ENCODE results near the gene TEX55. TPM values are rescaled to one million over a fixed set of nuclear protein-coding genes. Genes with fewer than 3 reads are reported as not detected.

The TEX55 gene
- total RNA-seq, 4 donors from 2014 or later = not detected

GRCh38 chr3:119149484-119149883 lies 3.5 kb downstream of the TEX55 start:
- DNase-seq (ENCODE audit: low spot score in 2 of 2) = no peak
- no peaks in the 10 kb centered on the region for H3K36me3 ChIP-seq
- TF ChIP-seq POLR2A (IDR thresholded peaks at IDR 0.05) (no peak), CTCF (IDR thresholded peaks at IDR 0.05) (no peak), EP300 (IDR thresholded peaks at IDR 0.05) (no peak)
- peaks cover 0 to 15% (median 0%) of the 10 kb centered on the region in 4 donors for H3K9me3 ChIP-seq
- no peaks in the 10 kb centered on the region for H3K27me3 ChIP-seq
- no peak overlapping the region for H3K27ac ChIP-seq
- H3K4me3 ChIP-seq = no peak overlapping the region
- H3K4me1 ChIP-seq = no peaks in the 10 kb centered on the region
- WGBS, 2 donors = 75 to 77% methylated on average over 4 of the region's 4 CpGs

GRCh38 chr3:119156868-119157267 lies 10.9 kb downstream of the TEX55 start:
- no peak for DNase-seq (ENCODE audit: low spot score in 2 of 2)

DNA sequence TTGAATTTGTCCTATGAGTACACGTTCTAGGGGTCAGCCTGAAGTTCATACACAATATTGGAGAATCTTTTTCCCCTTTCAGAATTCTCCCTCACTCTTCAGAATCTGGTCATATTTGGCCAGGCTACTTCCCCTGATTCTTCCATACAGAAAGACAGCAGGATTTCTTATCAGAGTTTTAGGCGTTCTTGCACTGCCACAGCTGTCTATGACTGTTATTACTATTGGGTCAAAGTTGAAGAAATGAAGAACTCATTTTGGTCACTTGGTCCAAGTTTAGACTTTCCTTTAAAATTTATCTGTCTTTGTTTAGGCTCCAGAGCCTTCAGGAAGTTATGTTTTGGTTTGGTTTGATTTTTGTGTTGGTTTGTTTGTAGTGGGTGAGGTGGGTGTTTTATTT lies 12.0 kb downstream of the TEX55 start:
- H3K4me1 ChIP-seq = no peaks in the 10 kb centered on the region
- peaks cover 0 to 41% (median 0%) of the 10 kb centered on the region in 4 donors for H3K9me3 ChIP-seq
- no peak for DNase-seq (ENCODE audit: low spot score in 2 of 2)
- TF ChIP-seq EP300 (IDR thresholded peaks at IDR 0.05) = no peak
- TF ChIP-seq POLR2A (IDR thresholded peaks at IDR 0.05) = no peak
- no peak for TF ChIP-seq CTCF (IDR thresholded peaks at IDR 0.05)
- WGBS, 2 donors = 67 to 78% methylated on average over 2 of the region's 2 CpGs
- H3K27me3 ChIP-seq = no peaks in the 10 kb centered on the region
- H3K4me3 ChIP-seq = no peak overlapping the region
- H3K36me3 ChIP-seq = no peaks in the 10 kb centered on the region
- no peak overlapping the region for H3K27ac ChIP-seq

More at GRCh38 chr3:119156868-119157267, 10.9 kb downstream of the TEX55 start:
- peaks cover 0 to 41% (median 0%) of the 10 kb centered on the region in 4 donors for H3K9me3 ChIP-seq
- TF ChIP-seq CTCF (IDR thresholded peaks at IDR 0.05) (no peak), POLR2A (IDR thresholded peaks at IDR 0.05) (no peak)
- no peaks in the 10 kb centered on the region for H3K4me1 ChIP-seq
- H3K36me3 ChIP-seq = no peaks in the 10 kb centered on the region
- no peak overlapping the region for H3K4me3 ChIP-seq
- no peak overlapping the region for H3K27ac ChIP-seq
- H3K27me3 ChIP-seq = no peaks in the 10 kb centered on the region

GRCh38 chr3:119160361-119160760 lies 14.4 kb downstream of the TEX55 start:
- H3K27me3 ChIP-seq = no peaks in the 10 kb centered on the region
- H3K4me1 ChIP-seq = no peaks in the 10 kb centered on the region
- no peak overlapping the region for H3K4me3 ChIP-seq
- DNase-seq (ENCODE audit: low spot score in 2 of 2) = no peak
- 92 to 93% methylated on average over 1 of the region's 1 CpG for WGBS, 2 donors
- no peaks in the 10 kb centered on the region for H3K36me3 ChIP-seq
- H3K27ac ChIP-seq = no peak overlapping the region
- H3K9me3 ChIP-seq = peaks cover 0 to 20% (median 0%) of the 10 kb centered on the region in 4 donors
- TF ChIP-seq EP300 (IDR thresholded peaks at IDR 0.05) (no peak), CTCF (IDR thresholded peaks at IDR 0.05) (no peak), POLR2A (IDR thresholded peaks at IDR 0.05) (no peak)

GRCh38 chr3:119160815-119161214 lies 14.8 kb downstream of the TEX55 start:
- 46 to 53% methylated on average over 1 of the region's 1 CpG for WGBS, 2 donors
- peaks cover 0 to 18% (median 0%) of the 10 kb centered on the region in 4 donors for H3K9me3 ChIP-seq
- no peak for DNase-seq (ENCODE audit: low spot score in 2 of 2)

More at GRCh38 chr3:119160815-119161214, 14.8 kb downstream of the TEX55 start:
- H3K4me1 ChIP-seq = no peaks in the 10 kb centered on the region
- no peaks in the 10 kb centered on the region for H3K27me3 ChIP-seq
- no peak for TF ChIP-seq CTCF (IDR thresholded peaks at IDR 0.05)
- no peak for TF ChIP-seq POLR2A (IDR thresholded peaks at IDR 0.05)
- no peak for TF ChIP-seq EP300 (IDR thresholded peaks at IDR 0.05)
- no peak overlapping the region for H3K27ac ChIP-seq
- no peak overlapping the region for H3K4me3 ChIP-seq
- H3K36me3 ChIP-seq = no peaks in the 10 kb centered on the region

Measured in tibial nerve (tissue), 4 donors.